Measurements from ENCODE around the gene KDM4C.

GRCh38 chr9:6759185-6759977, 1.6 kb downstream of the KDM4C start:
- TF ChIP-seq CTCF (IDR thresholded peaks at IDR 0.05) (no peak), POLR2A (IDR thresholded peaks at IDR 0.05) (no peak)

Measured in thyroid gland (tissue), 4 donors.